H9 (cell line): ENCODE measurements around the gene ITGBL1. TPM values are rescaled to one million over a fixed set of nuclear protein-coding genes. Genes with fewer than 3 reads are reported as not detected.

Experiments used
- DNase-seq: peaks from one replicate; pipeline ENCODE4 v3.0.0-alpha.2; 2017
- H2AFZ ChIP-seq: one replicate; pipeline ENCODE4 v1.6.1; 2013; ENCODE audit warnings: mild to moderate bottlenecking, low read length, control low read depth, moderate library complexity
- H2AK5ac ChIP-seq: 2 replicates; pipeline ENCODE4 v1.6.1; 2013; ENCODE audit warnings: low read length, control low read depth, mixed read lengths; ENCODE audit not compliant: insufficient read length
- H2BK120ac ChIP-seq: one replicate; pipeline ENCODE4 v1.6.1; 2013; ENCODE audit warnings: low read depth, mild to moderate bottlenecking, low read length, control low read depth, inconsistent platforms; ENCODE audit not compliant: poor library complexity, severe bottlenecking
- H2BK12ac ChIP-seq: 2 replicates; pipeline ENCODE4 v1.6.1; 2013; ENCODE audit warnings: low read length, control low read depth, mixed read lengths, low read depth; ENCODE audit not compliant: insufficient read length
- H2BK15ac ChIP-seq: 2 replicates; pipeline ENCODE4 v1.6.1; 2013; ENCODE audit warnings: low read depth, low read length, control low read depth
- H2BK20ac ChIP-seq: one replicate; pipeline ENCODE4 v1.6.1; 2013; ENCODE audit warnings: low read depth, mild to moderate bottlenecking, low read length, control low read depth, inconsistent platforms; ENCODE audit not compliant: poor library complexity, severe bottlenecking
- H2BK5ac ChIP-seq: 2 replicates; pipeline ENCODE4 v1.6.1; 2013; ENCODE audit warnings: low read length, control low read depth, mixed read lengths; ENCODE audit not compliant: insufficient read length
- H3K14ac ChIP-seq: 2 replicates; pipeline ENCODE4 v1.6.1; 2013; ENCODE audit warnings: low read length, control low read depth; ENCODE audit not compliant: insufficient read depth
- H3K18ac ChIP-seq: 2 replicates; pipeline ENCODE4 v1.6.1; 2013; ENCODE audit warnings: low read depth, mild to moderate bottlenecking, mixed read lengths, low read length, control low read depth; ENCODE audit not compliant: insufficient read length
- H3K23ac ChIP-seq: 2 replicates; pipeline ENCODE4 v1.6.1; 2013; ENCODE audit warnings: low read length, control low read depth, mixed read lengths, low read depth; ENCODE audit not compliant: insufficient read length
- H3K23me2 ChIP-seq: 2 replicates; pipeline ENCODE4 v1.6.1; 2013; ENCODE audit warnings: low read depth, mild to moderate bottlenecking, mixed read lengths, low read length, control low read depth; ENCODE audit not compliant: insufficient read length, poor library complexity, severe bottlenecking
- H3K27ac ChIP-seq: 2 replicates; pipeline ENCODE4 v1.5.1; 2013; ENCODE audit warnings: low read length, control low read depth, mixed read lengths, low read depth; ENCODE audit not compliant: insufficient read length
- H3K27me3 ChIP-seq: 2 replicates; pipeline ENCODE4 v1.6.1; 2013; ENCODE audit warnings: low read length, control low read depth, inconsistent platforms; ENCODE audit not compliant: insufficient read depth
- H3K4ac ChIP-seq: 2 replicates; pipeline ENCODE4 v1.6.1; 2013; ENCODE audit warnings: low read depth, mild to moderate bottlenecking, control low read depth, inconsistent platforms, low read length, moderate library complexity
- H3K4me1 ChIP-seq: 2 replicates; pipeline ENCODE4 v1.6.1; 2013; ENCODE audit warnings: low read length, control low read depth, inconsistent platforms; ENCODE audit not compliant: insufficient read depth
- H3K4me2 ChIP-seq: 2 replicates; pipeline ENCODE4 v1.6.1; 2013; ENCODE audit warnings: low read length, control low read depth, mixed read lengths; ENCODE audit not compliant: insufficient read length, insufficient read depth
- H3K56ac ChIP-seq: 2 replicates; pipeline ENCODE4 v1.6.1; 2013; ENCODE audit warnings: low read depth, mild to moderate bottlenecking, mixed read lengths, low read length, control low read depth; ENCODE audit not compliant: insufficient read length
- H3K79me1 ChIP-seq: 2 replicates; pipeline ENCODE4 v1.6.1; 2013; ENCODE audit warnings: low read depth, mild to moderate bottlenecking, moderate library complexity, low read length, control low read depth, inconsistent platforms; ENCODE audit not compliant: insufficient read depth, poor library complexity, severe bottlenecking
- H3K79me2 ChIP-seq: 2 replicates; pipeline ENCODE4 v1.6.1; 2013; ENCODE audit warnings: low read length, control low read depth, inconsistent platforms; ENCODE audit not compliant: insufficient read depth
- H3K9ac ChIP-seq: 2 replicates; pipeline ENCODE4 v1.6.1; 2013; ENCODE audit warnings: low read length, control low read depth, mixed read lengths; ENCODE audit not compliant: insufficient read length; ENCODE audit errors: extremely low read depth
- H3K9me3 ChIP-seq: one replicate; pipeline ENCODE4 v1.6.1; 2013; ENCODE audit warnings: low read depth, low read length, inconsistent platforms; ENCODE audit not compliant: control insufficient read depth
- H3T11ph ChIP-seq: one replicate; pipeline ENCODE4 v1.6.1; 2013; ENCODE audit warnings: mild to moderate bottlenecking, low read length, control low read depth, inconsistent platforms
- H4K20me1 ChIP-seq: one replicate; pipeline ENCODE4 v1.6.1; 2013; ENCODE audit not compliant: control insufficient read depth, insufficient read length, insufficient read depth
- H4K5ac ChIP-seq: 2 replicates; pipeline ENCODE4 v1.6.1; 2013; ENCODE audit warnings: low read depth, mild to moderate bottlenecking, mixed read lengths, low read length, control low read depth; ENCODE audit not compliant: insufficient read length
- H4K8ac ChIP-seq: replicated peaks from 2 replicates; pipeline ENCODE4 v1.6.1; 2013; ENCODE audit warnings: low read length, control low read depth, mixed read lengths, low read depth; ENCODE audit not compliant: insufficient read length
- H4K91ac ChIP-seq: 2 replicates; pipeline ENCODE4 v1.6.1; 2013; ENCODE audit warnings: low read depth, mild to moderate bottlenecking, moderate library complexity, mixed read lengths, low read length, control low read depth; ENCODE audit not compliant: insufficient read length
- H3K27ac Mint-ChIP-seq, 3 experiments: 2 replicates in 2 of 3; 3 replicates in 1 of 3; pipeline ENCODE4 v1.8.0; 2020 to 2021; ENCODE audit warnings: mixed read lengths in 3 of 3, mild to moderate bottlenecking in 1 of 3, moderate library complexity in 1 of 3
- H3K27me3 Mint-ChIP-seq: 2 replicates; pipeline ENCODE4 v1.8.0; 2021; ENCODE audit warnings: low read depth, mild to moderate bottlenecking, moderate library complexity, mixed read lengths
- H3K36me3 Mint-ChIP-seq, 3 experiments: 2 replicates in 2 of 3; 3 replicates in 1 of 3; pipeline ENCODE4 v1.8.0; 2020 to 2021; ENCODE audit warnings: low read depth in 3 of 3, mixed read lengths in 3 of 3; ENCODE audit not compliant: insufficient read depth in 1 of 3
- H3K4me1 Mint-ChIP-seq, 2 experiments: 2 replicates each; pipeline ENCODE4 v1.8.0; 2020; ENCODE audit warnings: mixed read lengths in 2 of 2
- H3K4me3 Mint-ChIP-seq, 2 experiments: 2 replicates in 1 of 2; 3 replicates in 1 of 2; pipeline ENCODE4 v1.8.0; 2020 to 2021; ENCODE audit warnings: mild to moderate bottlenecking in 2 of 2, mixed read lengths in 2 of 2, moderate library complexity in 1 of 2
- H3K9me3 Mint-ChIP-seq, 2 experiments: 2 replicates in 1 of 2; 3 replicates in 1 of 2; pipeline ENCODE4 v1.8.0; 2020; ENCODE audit warnings: mild to moderate bottlenecking in 2 of 2, mixed read lengths in 2 of 2, moderate library complexity in 1 of 2
- WGBS: extraction: QIAGEN DNeasy Blood & Tissue Kit; methylation state at CpG from one replicate; pipeline ENCODE4 v1.1.7; 2013; ENCODE audit warnings: missing lambda C conversion rate, low lambda C conversion rate, mixed read lengths; ENCODE audit not compliant: insufficient read length; ENCODE audit errors: extremely low coverage; 5-methylcytosine and 5-hydroxymethylcytosine counted together
- total RNA-seq: library from RNA; stranded (reverse); gene quantifications from 2 replicates; pipeline ENCODE4 v1.2.1, GENCODE V29; 2021
- TF ChIP-seq, protein P1 (sequence below): fragments of 200-600 bp; sonication (generic); conservative IDR thresholded peaks from 3 replicates; pipeline ENCODE4 v1.8.0; 2021; ENCODE audit warnings: antibody characterized with exemption, mild to moderate bottlenecking

The ITGBL1 gene
- total RNA-seq, 1 experiment from 2014 or later = not detected

DNA sequence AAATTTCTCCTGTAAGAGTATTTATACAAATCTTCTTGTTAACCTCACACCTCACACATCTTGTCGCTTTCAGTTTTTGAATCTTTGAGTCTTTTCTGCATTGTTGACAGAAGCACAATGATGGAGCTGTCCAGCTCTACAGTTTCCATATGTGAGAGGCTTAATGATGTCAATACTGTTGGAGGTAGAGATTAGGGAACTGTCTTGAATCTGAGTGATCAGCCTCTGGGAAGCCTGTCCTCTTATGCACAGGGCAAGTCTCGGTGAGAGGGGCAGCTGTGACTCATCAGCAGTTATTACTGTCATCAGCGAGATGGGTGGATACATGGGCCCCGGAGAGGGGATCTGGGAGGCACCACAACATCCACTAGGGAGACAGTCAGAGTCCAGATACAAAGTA is 4.6 kb upstream of the ITGBL1 start:
- H2AK5ac ChIP-seq = no peak overlapping the region
- no peak overlapping the region for H3K4ac ChIP-seq
- H3K23ac ChIP-seq = no peak overlapping the region
- no peak overlapping the region for H3K4me2 ChIP-seq
- H4K91ac ChIP-seq = no peak overlapping the region
- TF ChIP-seq, protein P1, sequence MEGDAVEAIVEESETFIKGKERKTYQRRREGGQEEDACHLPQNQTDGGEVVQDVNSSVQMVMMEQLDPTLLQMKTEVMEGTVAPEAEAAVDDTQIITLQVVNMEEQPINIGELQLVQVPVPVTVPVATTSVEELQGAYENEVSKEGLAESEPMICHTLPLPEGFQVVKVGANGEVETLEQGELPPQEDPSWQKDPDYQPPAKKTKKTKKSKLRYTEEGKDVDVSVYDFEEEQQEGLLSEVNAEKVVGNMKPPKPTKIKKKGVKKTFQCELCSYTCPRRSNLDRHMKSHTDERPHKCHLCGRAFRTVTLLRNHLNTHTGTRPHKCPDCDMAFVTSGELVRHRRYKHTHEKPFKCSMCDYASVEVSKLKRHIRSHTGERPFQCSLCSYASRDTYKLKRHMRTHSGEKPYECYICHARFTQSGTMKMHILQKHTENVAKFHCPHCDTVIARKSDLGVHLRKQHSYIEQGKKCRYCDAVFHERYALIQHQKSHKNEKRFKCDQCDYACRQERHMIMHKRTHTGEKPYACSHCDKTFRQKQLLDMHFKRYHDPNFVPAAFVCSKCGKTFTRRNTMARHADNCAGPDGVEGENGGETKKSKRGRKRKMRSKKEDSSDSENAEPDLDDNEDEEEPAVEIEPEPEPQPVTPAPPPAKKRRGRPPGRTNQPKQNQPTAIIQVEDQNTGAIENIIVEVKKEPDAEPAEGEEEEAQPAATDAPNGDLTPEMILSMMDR = no peak
- no peak overlapping the region for H2BK5ac ChIP-seq
- H2AFZ ChIP-seq = no peak overlapping the region
- peaks cover 2% of the 10 kb centered on the region; the same call in 1 of the 2 replicates for H3K4me1 ChIP-seq
- no peak overlapping the region for H3K9ac ChIP-seq
- H3K56ac ChIP-seq = no peak overlapping the region
- no peak overlapping the region for H2BK15ac ChIP-seq
- no peak overlapping the region for H3K18ac ChIP-seq
- no peaks in the 10 kb centered on the region for H4K20me1 ChIP-seq
- H3K27me3 ChIP-seq = no peaks in the 10 kb centered on the region
- no CpG with 5 or more reads among the region's 4 CpGs for whole genome bisulfite sequencing
- no peaks in the 10 kb centered on the region for H3K79me1 ChIP-seq
- H3K4me1 Mint-ChIP-seq = peaks cover 15 to 16% of the 10 kb centered on the region in 2 experiments
- no peaks in the 10 kb centered on the region for H3K36me3 Mint-ChIP-seq
- H3K27ac ChIP-seq = no peak overlapping the region
- no peak overlapping the region for H2BK12ac ChIP-seq
- no peaks in the 10 kb centered on the region for H3K9me3 ChIP-seq
- H3K14ac ChIP-seq = no peak overlapping the region
- H3K27ac Mint-ChIP-seq = no peak overlapping the region
- no peak overlapping the region for H4K8ac ChIP-seq
- no peak for DNase-seq
- no peak overlapping the region for H3K4me3 Mint-ChIP-seq
- H4K5ac ChIP-seq = no peak overlapping the region
- H3K79me2 ChIP-seq = no peaks in the 10 kb centered on the region
- H3K23me2 ChIP-seq = no peaks in the 10 kb centered on the region
- H3K9me3 Mint-ChIP-seq = no peaks in the 10 kb centered on the region
- H3K27me3 Mint-ChIP-seq = no peaks in the 10 kb centered on the region; the same call in 1 of the 2 replicates
- no peak overlapping the region for H3T11ph ChIP-seq
- no peak overlapping the region for H2BK20ac ChIP-seq
- H2BK120ac ChIP-seq = no peak overlapping the region
